ENCODE measurements around the gene SMC4.

SMC4 gene

DNA sequence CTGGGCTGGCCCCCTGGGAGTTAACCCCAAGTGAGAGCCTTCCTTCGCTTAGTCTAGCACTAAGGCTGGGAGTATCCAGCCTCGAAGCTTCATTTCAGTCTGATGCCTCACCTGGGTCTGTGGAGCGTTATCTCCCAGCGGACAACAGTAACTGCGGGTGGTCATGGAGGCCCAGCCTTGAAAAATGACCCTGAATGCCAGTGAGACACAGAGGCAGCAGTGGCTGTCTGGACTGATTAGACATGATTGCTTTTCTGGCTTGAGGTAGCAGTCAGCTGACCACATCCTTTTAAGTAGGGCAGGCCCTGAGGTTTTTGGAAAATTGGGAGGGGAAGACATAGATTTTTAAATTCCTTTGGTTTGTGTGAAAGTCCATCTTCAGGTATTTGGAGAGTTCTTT lies 78.3 kb downstream of the SMC4 start:
- H3K4me3 ChIP-seq (ENCODE audit: control insufficient read depth in 1 of 7, extremely low read depth in 1 of 7, insufficient read depth in 4 of 7, low read depth in 2 of 7, low read length in 6 of 7) = no peak overlapping the region
- H3K4me1 ChIP-seq (ENCODE audit: control extremely low read depth in 1 of 4, control insufficient read depth in 4 of 4, insufficient read depth in 4 of 4, low read length in 3 of 4) = peaks cover 0 to 8% (median 2%) of the 10 kb centered on the region in 4 experiments
- no peak overlapping the region for H3K27ac ChIP-seq (ENCODE audit: insufficient read depth in 1 of 2, low read depth in 1 of 2, low read length in 2 of 2, poor library complexity in 1 of 2, severe bottlenecking in 2 of 2)
- POLR2A ChIA-PET = no interaction called here
- 96% methylated on average over 5 of the region's 5 CpGs for WGBS (ENCODE audit: insufficient coverage)
- H3K9me3 ChIP-seq (ENCODE audit: control extremely low read depth in 1 of 5, control insufficient read depth in 4 of 5, insufficient read depth in 2 of 5, low read depth in 1 of 5, low read length in 4 of 5) = no peaks in the 10 kb centered on the region
- H3K27me3 ChIP-seq (replicated peaks in 2 of 5; ENCODE audit: control insufficient read depth in 4 of 5, insufficient read depth in 5 of 5, low read length in 4 of 5) = no peaks in the 10 kb centered on the region
- CTCF ChIA-PET = interaction anchor here (0.7 kb wide), 1 partner anchor 1155 kb away, joined by 4 read pairs; no protein-coding TSS in a partner anchor
- DNase-seq = no peak
- H3K36me3 ChIP-seq (ENCODE audit: control insufficient read depth in 4 of 4, insufficient read depth in 4 of 4, low read length in 3 of 4) = no peaks in the 10 kb centered on the region

DNA sequence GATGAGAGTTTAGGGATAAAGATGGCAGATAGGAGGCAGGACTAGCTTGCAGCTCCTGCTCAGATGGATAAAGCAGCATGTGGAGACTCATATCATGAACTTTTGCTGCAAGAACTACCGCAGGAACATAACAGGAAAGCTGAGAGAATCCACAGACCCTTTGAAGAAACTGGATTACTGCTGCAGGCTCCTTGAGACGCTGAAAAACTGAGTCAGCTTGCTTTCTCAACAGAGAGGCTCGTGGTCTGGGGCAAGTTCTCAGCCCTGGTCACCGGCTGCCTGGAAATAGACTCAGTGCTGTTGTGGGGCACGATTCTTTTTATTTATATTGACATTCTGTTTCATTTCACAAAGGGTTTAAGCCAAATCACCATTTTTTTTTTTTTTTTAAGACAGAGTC lies 78.9 kb downstream of the SMC4 start:
- CTCF ChIA-PET = interaction anchor here (0.7 kb wide), 1 partner anchor 1156 kb away, joined by 4 read pairs; no protein-coding TSS in a partner anchor
- Histone ChIP-seq H3K4me3 (ENCODE audit: control insufficient read depth in 1 of 7, extremely low read depth in 1 of 7, insufficient read depth in 4 of 7, low read depth in 2 of 7, low read length in 6 of 7) (no peak overlapping the region), H3K36me3 (ENCODE audit: control insufficient read depth in 4 of 4, insufficient read depth in 4 of 4, low read length in 3 of 4) (no peaks in the 10 kb centered on the region), H3K9me3 (ENCODE audit: control extremely low read depth in 1 of 5, control insufficient read depth in 4 of 5, insufficient read depth in 2 of 5, low read depth in 1 of 5, low read length in 4 of 5) (no peaks in the 10 kb centered on the region), H3K27ac (ENCODE audit: insufficient read depth in 1 of 2, low read depth in 1 of 2, low read length in 2 of 2, poor library complexity in 1 of 2, severe bottlenecking in 2 of 2) (no peak overlapping the region), H3K4me1 (ENCODE audit: control extremely low read depth in 1 of 4, control insufficient read depth in 4 of 4, insufficient read depth in 4 of 4, low read length in 3 of 4) (peaks cover 0 to 8% (median 2%) of the 10 kb centered on the region in 4 experiments), H3K27me3 (replicated peaks in 2 of 5; ENCODE audit: control insufficient read depth in 4 of 5, insufficient read depth in 5 of 5, low read length in 4 of 5) (no peaks in the 10 kb centered on the region)
- no peak for DNase-seq
- POLR2A ChIA-PET = no interaction called here
- 100% methylated on average over 4 of the region's 5 CpGs for WGBS (ENCODE audit: insufficient coverage)

GRCh38 chr3:160479376-160479775 lies 79.9 kb downstream of the SMC4 start:
- CTCF ChIA-PET = interaction anchor here (1.1 kb wide), 1 partner anchor 19 kb away, joined by 3 read pairs; no protein-coding TSS in a partner anchor
- no peaks in the 10 kb centered on the region for H3K36me3 ChIP-seq (ENCODE audit: control insufficient read depth in 4 of 4, insufficient read depth in 4 of 4, low read length in 3 of 4)
- WGBS (ENCODE audit: insufficient coverage) = 96% methylated on average over 8 of the region's 10 CpGs
- no peak for DNase-seq
- POLR2A ChIA-PET = no interaction called here
- no peaks in the 10 kb centered on the region for H3K9me3 ChIP-seq (ENCODE audit: control extremely low read depth in 1 of 5, control insufficient read depth in 4 of 5, insufficient read depth in 2 of 5, low read depth in 1 of 5, low read length in 4 of 5)
- H3K4me3 ChIP-seq (ENCODE audit: control insufficient read depth in 1 of 7, extremely low read depth in 1 of 7, insufficient read depth in 4 of 7, low read depth in 2 of 7, low read length in 6 of 7) = no peak overlapping the region
- peaks cover 0 to 8% (median 2%) of the 10 kb centered on the region in 4 experiments for H3K4me1 ChIP-seq (ENCODE audit: control extremely low read depth in 1 of 4, control insufficient read depth in 4 of 4, insufficient read depth in 4 of 4, low read length in 3 of 4)
- H3K27ac ChIP-seq (ENCODE audit: insufficient read depth in 1 of 2, low read depth in 1 of 2, low read length in 2 of 2, poor library complexity in 1 of 2, severe bottlenecking in 2 of 2) = no peak overlapping the region
- no peaks in the 10 kb centered on the region for H3K27me3 ChIP-seq (replicated peaks in 2 of 5; ENCODE audit: control insufficient read depth in 4 of 5, insufficient read depth in 5 of 5, low read length in 4 of 5)

GRCh38 chr3:160480931-160481330 lies 81.5 kb downstream of the SMC4 start:
- ChIA-PET CTCF (no interaction called here), POLR2A (no interaction called here)
- DNase-seq = no peak
- 100% methylated on average over 5 of the region's 5 CpGs for WGBS (ENCODE audit: insufficient coverage)
- no peak overlapping the region for H3K4me3 ChIP-seq (ENCODE audit: control insufficient read depth in 1 of 7, extremely low read depth in 1 of 7, insufficient read depth in 4 of 7, low read depth in 2 of 7, low read length in 6 of 7)
- no peaks in the 10 kb centered on the region for H3K27me3 ChIP-seq (replicated peaks in 2 of 5; ENCODE audit: control insufficient read depth in 4 of 5, insufficient read depth in 5 of 5, low read length in 4 of 5)
- H3K9me3 ChIP-seq (ENCODE audit: control extremely low read depth in 1 of 5, control insufficient read depth in 4 of 5, insufficient read depth in 2 of 5, low read depth in 1 of 5, low read length in 4 of 5) = no peaks in the 10 kb centered on the region
- no peaks in the 10 kb centered on the region for H3K36me3 ChIP-seq (ENCODE audit: control insufficient read depth in 4 of 4, insufficient read depth in 4 of 4, low read length in 3 of 4)
- H3K27ac ChIP-seq (ENCODE audit: insufficient read depth in 1 of 2, low read depth in 1 of 2, low read length in 2 of 2, poor library complexity in 1 of 2, severe bottlenecking in 2 of 2) = no peak overlapping the region
- peaks cover 0 to 9% (median 1%) of the 10 kb centered on the region in 4 experiments for H3K4me1 ChIP-seq (ENCODE audit: control extremely low read depth in 1 of 4, control insufficient read depth in 4 of 4, insufficient read depth in 4 of 4, low read length in 3 of 4)

DNA sequence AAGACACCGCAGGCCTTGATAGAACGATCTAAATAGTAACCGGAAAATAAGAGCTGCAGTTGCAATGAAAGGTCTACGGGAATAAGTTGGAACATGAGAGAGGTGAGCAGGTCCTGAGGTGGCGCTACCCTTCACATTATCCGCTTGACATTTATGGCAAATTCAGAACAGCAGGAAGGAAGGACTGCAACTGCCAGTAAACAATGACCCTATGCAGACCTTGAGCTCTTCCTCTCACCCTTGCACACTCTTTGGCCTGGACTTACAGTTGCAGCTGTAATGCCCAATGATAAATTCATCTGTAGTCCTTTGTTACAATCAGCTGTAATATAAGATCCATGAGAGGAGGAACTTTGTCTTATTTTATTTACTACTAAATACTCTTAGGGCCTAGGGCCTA lies 82.4 kb downstream of the SMC4 start:
- CTCF ChIA-PET = interaction anchor here (0.5 kb wide), 1 partner anchor 555 kb away, joined by 3 read pairs; no protein-coding TSS in a partner anchor

GRCh38 chr3:160482796-160483195 lies 83.3 kb downstream of the SMC4 start:
- 55% methylated on average over 2 of the region's 3 CpGs for WGBS (ENCODE audit: insufficient coverage)
- no peak for DNase-seq
- Histone ChIP-seq H3K27me3 (replicated peaks in 2 of 5; ENCODE audit: control insufficient read depth in 4 of 5, insufficient read depth in 5 of 5, low read length in 4 of 5) (no peaks in the 10 kb centered on the region), H3K9me3 (ENCODE audit: control extremely low read depth in 1 of 5, control insufficient read depth in 4 of 5, insufficient read depth in 2 of 5, low read depth in 1 of 5, low read length in 4 of 5) (no peaks in the 10 kb centered on the region), H3K4me3 (ENCODE audit: control insufficient read depth in 1 of 7, extremely low read depth in 1 of 7, insufficient read depth in 4 of 7, low read depth in 2 of 7, low read length in 6 of 7) (no peak overlapping the region), H3K36me3 (ENCODE audit: control insufficient read depth in 4 of 4, insufficient read depth in 4 of 4, low read length in 3 of 4) (no peaks in the 10 kb centered on the region), H3K27ac (ENCODE audit: insufficient read depth in 1 of 2, low read depth in 1 of 2, low read length in 2 of 2, poor library complexity in 1 of 2, severe bottlenecking in 2 of 2) (no peak overlapping the region), H3K4me1 (ENCODE audit: control extremely low read depth in 1 of 4, control insufficient read depth in 4 of 4, insufficient read depth in 4 of 4, low read length in 3 of 4) (peaks cover 0 to 5% (median 2%) of the 10 kb centered on the region in 4 experiments)
- POLR2A ChIA-PET = no interaction called here
- CTCF ChIA-PET = interaction anchor here (0.9 kb wide), 1 partner anchor 34 kb away, joined by 3 read pairs; the partner anchor contains the start of gene TRIM59

More for the DNA sequence above, 82.4 kb downstream of the SMC4 start:
- DNase-seq = no peak
- Histone ChIP-seq H3K4me1 (ENCODE audit: control extremely low read depth in 1 of 4, control insufficient read depth in 4 of 4, insufficient read depth in 4 of 4, low read length in 3 of 4) (peaks cover 0 to 11% (median 3%) of the 10 kb centered on the region in 4 experiments), H3K9me3 (ENCODE audit: control extremely low read depth in 1 of 5, control insufficient read depth in 4 of 5, insufficient read depth in 2 of 5, low read depth in 1 of 5, low read length in 4 of 5) (no peaks in the 10 kb centered on the region), H3K27me3 (replicated peaks in 2 of 5; ENCODE audit: control insufficient read depth in 4 of 5, insufficient read depth in 5 of 5, low read length in 4 of 5) (no peaks in the 10 kb centered on the region), H3K27ac (ENCODE audit: insufficient read depth in 1 of 2, low read depth in 1 of 2, low read length in 2 of 2, poor library complexity in 1 of 2, severe bottlenecking in 2 of 2) (no peak overlapping the region), H3K36me3 (ENCODE audit: control insufficient read depth in 4 of 4, insufficient read depth in 4 of 4, low read length in 3 of 4) (no peaks in the 10 kb centered on the region), H3K4me3 (ENCODE audit: control insufficient read depth in 1 of 7, extremely low read depth in 1 of 7, insufficient read depth in 4 of 7, low read depth in 2 of 7, low read length in 6 of 7) (no peak overlapping the region)
- POLR2A ChIA-PET = no interaction called here
- 98% methylated on average over 6 of the region's 6 CpGs for WGBS (ENCODE audit: insufficient coverage)

All from common myeloid progenitor, CD34-positive (primary cell).